Measurements from ENCODE around the gene USP1. TPM values are rescaled to one million over a fixed set of nuclear protein-coding genes. Genes with fewer than 3 reads are reported as not detected.
A peak's percentile ranks its signal among the peaks of the same experiment; 100 is the strongest.

Gene USP1
- total RNA-seq, 1 donor from 2014 or later, result 68.0 TPM

GRCh38 chr1:62433861-62434617 is 2.8 kb upstream of the USP1 start:
- H3K4me1 Mint-ChIP-seq (ENCODE audit: low read depth), result peaks cover 7% of the 10 kb centered on the region
- H3K27me3 Mint-ChIP-seq (ENCODE audit: low read depth), result peaks cover 4% of the 10 kb centered on the region
- peaks cover 11% of the 10 kb centered on the region for H3K36me3 Mint-ChIP-seq (ENCODE audit: low read depth)
- H3K4me3 Mint-ChIP-seq (ENCODE audit: low read depth), result no peak overlapping the region
- no peak for DNase-seq (ENCODE audit: low spot score)
- intact Hi-C loops (cut with micrococcal nuclease), result loop anchor here (10.0 kb wide), 3 partner anchors 709 to 1091 kb away; partner anchors contain the start of genes ALG6, EFCAB7, ITGB3BP and TM2D1
- H3K9me3 Mint-ChIP-seq, result no peaks in the 10 kb centered on the region
- no peak overlapping the region for H3K27ac Mint-ChIP-seq

GRCh38 chr1:62434618-62435001 is 2.2 kb upstream of the USP1 start:
- peak overlapping the region; percentile 18 for H3K4me3 Mint-ChIP-seq (ENCODE audit: low read depth)
- H3K36me3 Mint-ChIP-seq (ENCODE audit: low read depth), result peaks cover 11% of the 10 kb centered on the region
- H3K27ac Mint-ChIP-seq, result no peak overlapping the region
- no peak for DNase-seq (ENCODE audit: low spot score)
- intact Hi-C loops (cut with micrococcal nuclease), result loop anchor here (10.0 kb wide), 3 partner anchors 710 to 1090 kb away; partner anchors contain the start of genes ALG6, EFCAB7, ITGB3BP and TM2D1
- no peaks in the 10 kb centered on the region for H3K9me3 Mint-ChIP-seq
- H3K27me3 Mint-ChIP-seq (ENCODE audit: low read depth), result peaks cover 4% of the 10 kb centered on the region
- peaks cover 7% of the 10 kb centered on the region for H3K4me1 Mint-ChIP-seq (ENCODE audit: low read depth)

GRCh38 chr1:62435231-62436038 is 1.4 kb upstream of the USP1 start:
- Mint-ChIP-seq H3K4me3 (ENCODE audit: low read depth) (peak overlapping the region; percentile 90), H3K27me3 (ENCODE audit: low read depth) (peaks cover 4% of the 10 kb centered on the region), H3K9me3 (no peaks in the 10 kb centered on the region), H3K4me1 (ENCODE audit: low read depth) (peaks cover 14% of the 10 kb centered on the region), H3K27ac (peak overlapping the region; percentile 97), H3K36me3 (ENCODE audit: low read depth) (peaks cover 18% of the 10 kb centered on the region)
- DNase-seq (ENCODE audit: low spot score), result no peak
- intact Hi-C loops (cut with micrococcal nuclease), result loop anchor here (1.0 to 10.0 kb wide), 6 partner anchors 15 to 1089 kb away; partner anchors contain the start of genes ALG6, ATG4C, DOCK7 and EFCAB7

DNA sequence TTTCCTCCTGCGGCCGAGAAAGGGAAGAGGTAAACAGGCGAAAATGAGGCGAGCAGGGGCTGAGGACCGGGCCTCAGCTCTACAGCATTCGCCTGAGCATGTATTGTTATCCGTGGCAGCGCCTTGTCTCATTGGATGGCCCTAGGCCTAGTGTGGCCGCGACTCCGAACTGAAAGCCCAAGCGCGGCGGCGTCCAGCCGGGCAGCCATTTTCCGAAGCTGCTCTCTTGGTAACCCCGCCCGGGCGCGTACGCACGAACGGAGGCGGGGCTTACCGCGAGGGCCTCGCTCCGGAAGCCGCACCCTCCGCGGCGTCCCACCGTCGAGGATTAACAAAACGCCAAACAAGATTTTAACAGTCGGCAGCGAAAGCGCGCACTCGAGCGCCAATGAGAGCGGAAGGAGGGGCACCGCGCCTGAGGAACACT is 797 bp upstream of the USP1 start:
- H3K27ac Mint-ChIP-seq, result peak overlapping the region; percentile 97
- peaks cover 21% of the 10 kb centered on the region for H3K4me1 Mint-ChIP-seq (ENCODE audit: low read depth)
- peak overlapping the region; percentile 90 for H3K4me3 Mint-ChIP-seq (ENCODE audit: low read depth)
- no peaks in the 10 kb centered on the region for H3K9me3 Mint-ChIP-seq
- intact Hi-C loops (cut with micrococcal nuclease), result loop anchor here (1.0 to 10.0 kb wide), 6 partner anchors 15 to 1089 kb away; partner anchors contain the start of genes ALG6, ATG4C, DOCK7 and EFCAB7
- H3K36me3 Mint-ChIP-seq (ENCODE audit: low read depth), result peaks cover 24% of the 10 kb centered on the region
- DNase-seq (ENCODE audit: low spot score), result no peak
- peaks cover 2% of the 10 kb centered on the region for H3K27me3 Mint-ChIP-seq (ENCODE audit: low read depth)

- H3K9me3 Mint-ChIP-seq, result no peaks in the 10 kb centered on the region
- intact Hi-C loops (cut with micrococcal nuclease), result loop anchor here (2.0 to 10.0 kb wide), 5 partner anchors 13 to 1087 kb away; partner anchors contain the start of genes ALG6, DOCK7, EFCAB7 and ITGB3BP
- no peaks in the 10 kb centered on the region for H3K27me3 Mint-ChIP-seq (ENCODE audit: low read depth)
- H3K4me3 Mint-ChIP-seq (ENCODE audit: low read depth), result peak overlapping the region; percentile 95
- peak overlapping the region; percentile 97 for H3K27ac Mint-ChIP-seq
- H3K4me1 Mint-ChIP-seq (ENCODE audit: low read depth), result peaks cover 30% of the 10 kb centered on the region
- no peak for DNase-seq (ENCODE audit: low spot score)
- peaks cover 38% of the 10 kb centered on the region for H3K36me3 Mint-ChIP-seq (ENCODE audit: low read depth)
Measured at GRCh38 chr1:62437273-62437940, 558 bp downstream of the USP1 start.

DNA sequence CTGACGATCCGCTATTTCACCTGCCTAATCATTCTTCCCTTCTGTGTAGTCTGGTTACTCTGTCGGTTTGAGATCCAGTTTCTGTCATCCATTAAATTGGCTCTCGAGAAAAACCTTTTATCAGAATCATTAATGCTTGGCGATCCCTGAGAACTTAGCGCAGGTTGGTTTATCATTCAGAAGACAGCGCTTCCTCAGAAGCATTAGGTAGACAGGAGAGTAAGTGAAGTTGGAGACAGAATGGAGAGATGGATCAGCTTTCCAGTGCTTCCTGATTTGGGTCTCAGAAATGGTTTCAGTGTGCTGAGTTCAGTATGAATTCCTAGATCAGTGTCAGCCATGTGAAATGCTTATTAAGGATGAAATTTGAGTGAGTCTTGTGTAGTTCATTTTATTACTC is 1.3 kb downstream of the USP1 start:
- Mint-ChIP-seq H3K36me3 (ENCODE audit: low read depth) (peaks cover 45% of the 10 kb centered on the region), H3K9me3 (no peaks in the 10 kb centered on the region), H3K27ac (peak overlapping the region; percentile 75), H3K27me3 (ENCODE audit: low read depth) (no peaks in the 10 kb centered on the region), H3K4me3 (ENCODE audit: low read depth) (peak overlapping the region; percentile 95), H3K4me1 (ENCODE audit: low read depth) (peaks cover 30% of the 10 kb centered on the region)
- intact Hi-C loops (cut with micrococcal nuclease), result loop anchor here (10.0 kb wide), 3 partner anchors 713 to 1087 kb away; partner anchors contain the start of genes ALG6, EFCAB7, ITGB3BP and TM2D1
- no peak for DNase-seq (ENCODE audit: low spot score)

DNA sequence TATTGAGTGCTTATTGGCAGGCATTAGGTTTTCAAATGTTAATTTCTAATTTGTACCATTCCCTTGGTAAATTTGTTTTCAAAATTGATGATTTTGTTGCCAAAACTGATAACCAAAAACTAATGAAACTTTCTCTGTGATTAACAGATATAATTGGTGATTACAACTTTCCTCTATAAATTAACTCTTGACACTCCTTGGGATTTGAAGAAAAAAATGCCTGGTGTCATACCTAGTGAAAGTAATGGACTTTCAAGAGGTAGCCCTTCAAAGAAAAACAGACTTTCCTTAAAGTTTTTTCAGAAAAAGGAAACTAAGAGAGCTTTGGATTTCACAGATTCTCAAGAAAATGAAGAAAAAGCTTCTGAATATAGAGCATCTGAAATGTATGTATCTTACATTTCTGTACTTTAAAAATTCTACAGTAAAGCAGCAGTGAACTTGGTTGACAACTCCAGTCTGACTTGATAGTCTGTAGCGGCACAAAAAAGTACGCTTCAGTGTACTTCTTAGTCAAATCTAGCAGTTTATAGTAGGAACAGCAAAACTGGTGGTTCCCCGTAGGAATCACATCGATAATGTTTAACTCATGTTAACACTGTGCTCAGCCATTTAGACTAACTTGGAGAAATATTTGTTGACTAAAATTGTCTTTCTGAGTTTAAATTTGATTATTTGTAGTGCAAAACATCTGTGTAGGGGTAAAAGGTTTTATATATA is 3.0 kb downstream of the USP1 start:
- Mint-ChIP-seq H3K27ac (no peak overlapping the region), H3K4me3 (ENCODE audit: low read depth) (peak overlapping the region; percentile 95), H3K9me3 (no peaks in the 10 kb centered on the region), H3K27me3 (ENCODE audit: low read depth) (no peaks in the 10 kb centered on the region), H3K36me3 (ENCODE audit: low read depth) (peaks cover 58% of the 10 kb centered on the region), H3K4me1 (ENCODE audit: low read depth) (peaks cover 33% of the 10 kb centered on the region)
- no peak for DNase-seq (ENCODE audit: low spot score)
- intact Hi-C loops (cut with micrococcal nuclease), result loop anchor here (10.0 kb wide), 3 partner anchors 715 to 1085 kb away; partner anchors contain the start of genes ALG6, EFCAB7, ITGB3BP and TM2D1

- intact Hi-C loops (cut with micrococcal nuclease), result no loop called here
- Mint-ChIP-seq H3K4me3 (ENCODE audit: low read depth) (no peak overlapping the region), H3K4me1 (ENCODE audit: low read depth) (peaks cover 48% of the 10 kb centered on the region), H3K27ac (no peak overlapping the region), H3K27me3 (ENCODE audit: low read depth) (no peaks in the 10 kb centered on the region), H3K9me3 (no peaks in the 10 kb centered on the region), H3K36me3 (ENCODE audit: low read depth) (peaks cover 93% of the 10 kb centered on the region)
- no peak for DNase-seq (ENCODE audit: low spot score)
Measured at GRCh38 chr1:62444701-62445100, 7.9 kb downstream of the USP1 start.

DNA sequence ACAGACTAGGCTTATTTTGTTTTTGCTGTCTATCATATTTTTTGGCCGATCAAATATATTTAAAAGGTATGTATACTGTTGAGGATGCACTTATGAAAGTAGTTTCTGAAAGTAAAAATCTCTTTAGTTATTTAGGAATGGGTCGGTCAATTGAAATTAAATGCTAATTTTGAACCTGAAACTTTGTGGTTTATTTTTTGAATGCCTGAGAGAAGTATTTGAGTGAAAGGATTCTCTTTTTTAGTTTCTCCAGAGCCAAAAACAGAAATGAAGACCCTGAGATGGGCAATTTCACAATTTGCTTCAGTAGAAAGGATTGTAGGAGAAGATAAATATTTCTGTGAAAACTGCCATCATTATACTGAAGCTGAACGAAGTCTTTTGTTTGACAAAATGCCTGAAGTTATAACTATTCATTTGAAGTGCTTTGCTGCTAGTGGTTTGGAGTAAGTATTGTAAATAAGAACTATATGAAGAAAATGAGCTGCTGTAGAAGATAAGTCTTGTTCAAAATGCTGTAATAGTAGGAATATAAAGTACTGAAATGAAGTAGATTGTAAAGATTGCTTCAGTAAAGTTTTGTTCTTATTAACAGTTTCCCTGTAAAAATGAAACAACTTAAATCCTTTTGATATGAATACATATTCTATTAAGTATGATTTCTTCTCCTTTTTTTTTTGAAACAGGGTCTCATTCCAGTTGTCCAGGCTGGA is 11.5 kb downstream of the USP1 start:
- Mint-ChIP-seq H3K27me3 (ENCODE audit: low read depth) (no peaks in the 10 kb centered on the region), H3K4me3 (ENCODE audit: low read depth) (no peak overlapping the region), H3K27ac (no peak overlapping the region), H3K36me3 (ENCODE audit: low read depth) (peaks cover 87% of the 10 kb centered on the region), H3K4me1 (ENCODE audit: low read depth) (peaks cover 39% of the 10 kb centered on the region), H3K9me3 (no peaks in the 10 kb centered on the region)
- DNase-seq (ENCODE audit: low spot score), result no peak
- intact Hi-C loops (cut with micrococcal nuclease), result no loop called here

DNA sequence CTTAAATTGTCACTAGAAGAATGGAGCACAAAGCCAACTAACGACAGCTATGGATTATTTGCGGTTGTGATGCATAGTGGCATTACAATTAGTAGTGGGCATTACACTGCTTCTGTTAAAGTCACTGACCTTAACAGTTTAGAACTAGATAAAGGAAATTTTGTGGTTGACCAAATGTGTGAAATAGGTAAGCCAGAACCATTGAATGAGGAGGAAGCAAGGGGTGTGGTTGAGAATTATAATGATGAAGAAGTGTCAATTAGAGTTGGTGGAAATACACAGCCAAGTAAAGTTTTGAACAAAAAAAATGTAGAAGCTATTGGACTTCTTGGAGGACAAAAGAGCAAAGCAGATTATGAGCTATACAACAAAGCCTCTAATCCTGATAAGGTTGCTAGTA is 13.5 kb downstream of the USP1 start:
- Mint-ChIP-seq H3K4me1 (ENCODE audit: low read depth) (peaks cover 34% of the 10 kb centered on the region), H3K27me3 (ENCODE audit: low read depth) (no peaks in the 10 kb centered on the region), H3K27ac (no peak overlapping the region), H3K36me3 (ENCODE audit: low read depth) (peaks cover 74% of the 10 kb centered on the region), H3K4me3 (ENCODE audit: low read depth) (no peak overlapping the region), H3K9me3 (no peaks in the 10 kb centered on the region)
- intact Hi-C loops (cut with micrococcal nuclease), result loop anchor here (2.0 kb wide), 1 partner anchor 14 kb away; the partner anchor contains the start of gene USP1
- no peak for DNase-seq (ENCODE audit: low spot score)

DNA sequence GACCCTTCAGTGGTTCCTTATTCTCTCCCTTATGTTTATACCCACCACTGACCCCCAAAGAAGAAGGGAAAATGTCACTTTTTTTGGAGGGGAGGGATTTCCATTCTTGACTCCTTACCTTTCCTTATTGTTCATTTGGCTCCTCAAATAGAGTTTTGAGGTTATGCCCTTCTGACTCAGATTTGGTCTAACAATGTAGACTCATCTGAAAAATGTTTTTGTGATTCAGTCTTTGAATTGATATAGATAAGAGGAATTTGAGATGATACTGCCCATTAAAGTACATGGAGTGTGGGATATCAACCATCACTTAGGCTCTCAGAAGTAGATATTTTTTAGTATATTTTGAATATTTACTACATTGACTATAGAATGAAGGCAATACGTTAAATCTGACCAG is 16.1 kb downstream of the USP1 start:
- H3K4me3 Mint-ChIP-seq (ENCODE audit: low read depth), result no peak overlapping the region
- no peaks in the 10 kb centered on the region for H3K27me3 Mint-ChIP-seq (ENCODE audit: low read depth)
- intact Hi-C loops (cut with micrococcal nuclease), result no loop called here
- H3K9me3 Mint-ChIP-seq, result no peaks in the 10 kb centered on the region
- H3K36me3 Mint-ChIP-seq (ENCODE audit: low read depth), result peaks cover 56% of the 10 kb centered on the region
- peaks cover 24% of the 10 kb centered on the region for H3K4me1 Mint-ChIP-seq (ENCODE audit: low read depth)
- no peak for DNase-seq (ENCODE audit: low spot score)
- no peak overlapping the region for H3K27ac Mint-ChIP-seq

Data from activated T-helper 2 cell treated with anti-CD3 and anti-CD28 coated beads, Interferon-gamma antibody, Interleukin-2, Interleukin-4, amounts not matched to agents 10 μg/mL and 5 μg/mL and 100 μg/mL, durations not matched to agents 14 hours and 24 hours and 36 hours (primary cell).